Colon (tissue), 2 donors: ENCODE results near the gene NCAPG2.

Source experiments
- FAIRE-seq: peaks from 2 replicates; lab custom pipeline; 2012; peaks lifted over from hg19 to GRCh38; lab: Jason Lieb, UNC
- donor health status: control.
- donor health status: control.

NCAPG2 gene

DNA sequence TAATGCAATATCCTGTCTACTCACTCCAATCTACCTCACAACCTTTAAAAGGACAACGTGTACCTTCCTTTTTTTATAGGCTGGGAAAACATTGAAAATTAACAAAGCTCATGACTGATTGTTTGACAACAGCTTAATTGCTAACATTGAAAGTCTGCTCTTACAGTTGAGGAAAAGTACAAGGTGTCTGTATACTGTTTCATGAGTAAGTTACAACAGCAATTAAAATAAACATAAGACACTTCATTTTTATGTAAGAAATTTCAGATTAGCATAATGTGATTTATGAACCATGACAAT is 28.6 kb upstream of the NCAPG2 start:
- FAIRE-seq, result no peak

DNA sequence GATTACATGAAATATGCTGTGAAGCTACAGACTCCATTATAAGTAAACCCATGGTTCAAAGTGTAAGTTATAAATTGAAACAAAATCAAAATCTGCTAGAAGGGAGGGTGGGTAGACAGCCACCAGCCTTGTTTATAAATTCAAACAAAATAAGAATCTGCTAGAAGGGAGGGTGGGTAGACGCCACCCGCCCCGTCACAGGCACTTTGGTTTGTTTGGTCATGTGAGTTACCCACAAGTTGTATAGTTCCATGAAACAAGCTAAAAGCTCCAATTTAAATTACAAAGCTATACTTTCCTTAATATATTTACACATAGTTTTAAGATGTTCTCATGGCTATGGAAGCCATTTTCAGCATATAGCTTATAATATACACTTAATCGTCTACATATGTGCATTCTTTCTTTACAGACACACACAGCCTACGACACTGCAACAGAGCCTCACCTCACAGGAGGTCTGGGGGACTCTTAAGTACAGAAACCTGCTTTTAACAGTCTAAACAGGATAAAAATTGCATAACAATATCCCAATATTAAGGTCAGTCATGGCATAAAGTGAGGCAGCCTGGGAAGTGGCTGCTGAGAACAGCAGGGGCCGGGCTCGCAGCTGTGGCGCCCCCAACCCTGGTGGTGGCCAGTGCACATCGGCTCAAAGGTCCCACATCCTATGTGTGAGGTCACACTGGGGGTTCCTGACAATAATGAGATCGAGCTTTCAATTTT is 28.1 kb upstream of the NCAPG2 start:
- FAIRE-seq, result no peak

DNA sequence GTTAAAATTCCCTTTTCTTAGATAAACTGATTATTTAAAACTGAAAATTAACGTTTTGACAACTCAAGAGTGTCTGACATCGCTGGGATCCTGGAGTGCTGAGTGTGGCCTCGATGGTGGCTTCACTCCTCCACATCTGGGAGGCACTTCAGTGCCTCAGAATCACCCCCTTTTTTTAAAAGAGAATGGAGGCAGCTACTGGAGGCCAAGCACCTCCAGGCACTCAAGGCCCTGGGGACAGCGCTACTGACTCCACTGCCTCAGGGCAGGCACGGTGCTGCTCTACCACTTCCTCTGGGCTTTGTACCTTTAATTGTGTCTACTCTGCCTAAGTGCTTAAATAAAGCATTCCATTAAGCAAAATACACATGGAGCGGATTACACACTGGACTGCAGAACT is 27.2 kb upstream of the NCAPG2 start:
- FAIRE-seq, result no peak

DNA sequence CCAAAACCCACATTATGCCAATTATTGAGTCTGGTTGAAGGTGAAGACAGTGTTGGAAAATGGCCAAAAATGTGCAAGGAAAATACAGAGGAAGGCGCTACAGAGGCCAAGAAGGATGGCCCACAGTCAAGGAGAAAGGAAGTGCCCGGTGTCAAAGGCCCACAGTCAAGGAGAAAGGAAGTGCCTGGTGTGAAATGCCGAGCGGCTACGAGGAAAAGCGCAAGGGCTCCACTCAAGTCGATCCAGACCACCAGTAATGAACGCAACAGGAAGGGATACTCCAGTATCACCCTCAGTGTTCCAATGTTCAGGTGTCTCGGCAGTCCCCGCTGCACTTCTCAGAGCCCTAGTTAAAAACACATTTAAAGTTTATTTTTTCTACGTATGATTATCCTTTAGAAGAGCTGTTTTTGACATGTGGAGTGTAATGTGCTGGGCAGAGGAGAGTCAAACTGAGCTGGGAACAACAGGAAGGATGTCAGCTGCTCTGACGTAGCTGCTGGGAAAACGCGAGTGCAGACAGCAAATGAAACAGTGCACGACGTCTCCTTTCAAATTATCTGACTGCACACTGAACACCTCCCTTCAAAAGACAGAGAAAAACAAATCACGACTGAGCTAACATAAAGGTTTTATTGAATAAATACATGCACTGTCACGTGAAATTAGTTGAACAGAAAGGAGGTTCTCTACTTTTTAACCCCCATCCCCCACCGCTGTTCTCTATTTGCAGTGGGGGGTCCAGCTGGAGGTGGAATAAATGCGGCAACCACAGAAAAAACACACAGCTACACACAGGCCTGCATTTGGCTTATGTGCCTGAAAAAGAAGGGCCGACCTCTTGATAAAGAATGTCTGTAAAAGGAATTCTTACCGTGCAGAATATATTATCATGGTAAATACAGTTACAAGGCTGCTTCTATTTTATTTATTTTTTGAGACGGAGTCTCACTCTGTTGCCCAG is 26.1 kb upstream of the NCAPG2 start:
- FAIRE-seq, result no peak

DNA sequence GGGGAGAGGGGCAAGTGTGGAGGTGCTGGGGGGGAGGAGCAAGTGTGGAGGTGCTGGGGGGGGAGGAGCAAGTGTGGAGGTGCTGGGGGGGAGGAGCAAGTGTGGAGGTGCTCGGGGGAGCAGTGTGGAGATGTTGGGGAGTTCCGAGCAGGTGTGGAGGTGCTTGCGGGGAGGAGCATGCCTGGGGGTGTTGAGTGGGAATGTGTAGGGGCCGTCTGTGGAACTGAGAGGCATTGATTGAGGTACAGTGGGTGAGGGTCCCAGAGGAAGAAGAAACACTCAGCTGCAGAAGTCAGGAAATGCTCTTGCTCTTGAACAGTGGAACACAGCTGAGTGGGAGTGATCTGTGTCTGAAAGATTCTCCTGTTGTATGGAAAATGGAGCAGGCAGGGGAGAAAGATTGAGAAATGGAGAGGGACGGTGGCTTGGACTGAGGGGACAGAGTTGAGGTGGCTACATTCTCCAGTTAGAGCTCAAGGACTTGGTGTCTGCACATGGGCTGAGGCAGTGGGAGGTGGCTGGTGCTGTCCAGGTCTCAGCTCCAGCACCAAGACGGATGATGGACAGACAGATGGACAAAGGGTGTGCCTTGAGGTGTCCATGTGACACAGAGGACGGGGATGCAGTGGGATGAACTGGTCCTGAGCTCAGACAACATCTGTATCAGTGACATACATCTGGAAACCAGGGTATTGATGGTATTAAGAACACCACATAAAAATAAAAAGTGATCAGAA is 25.2 kb upstream of the NCAPG2 start:
- no peak for FAIRE-seq

DNA sequence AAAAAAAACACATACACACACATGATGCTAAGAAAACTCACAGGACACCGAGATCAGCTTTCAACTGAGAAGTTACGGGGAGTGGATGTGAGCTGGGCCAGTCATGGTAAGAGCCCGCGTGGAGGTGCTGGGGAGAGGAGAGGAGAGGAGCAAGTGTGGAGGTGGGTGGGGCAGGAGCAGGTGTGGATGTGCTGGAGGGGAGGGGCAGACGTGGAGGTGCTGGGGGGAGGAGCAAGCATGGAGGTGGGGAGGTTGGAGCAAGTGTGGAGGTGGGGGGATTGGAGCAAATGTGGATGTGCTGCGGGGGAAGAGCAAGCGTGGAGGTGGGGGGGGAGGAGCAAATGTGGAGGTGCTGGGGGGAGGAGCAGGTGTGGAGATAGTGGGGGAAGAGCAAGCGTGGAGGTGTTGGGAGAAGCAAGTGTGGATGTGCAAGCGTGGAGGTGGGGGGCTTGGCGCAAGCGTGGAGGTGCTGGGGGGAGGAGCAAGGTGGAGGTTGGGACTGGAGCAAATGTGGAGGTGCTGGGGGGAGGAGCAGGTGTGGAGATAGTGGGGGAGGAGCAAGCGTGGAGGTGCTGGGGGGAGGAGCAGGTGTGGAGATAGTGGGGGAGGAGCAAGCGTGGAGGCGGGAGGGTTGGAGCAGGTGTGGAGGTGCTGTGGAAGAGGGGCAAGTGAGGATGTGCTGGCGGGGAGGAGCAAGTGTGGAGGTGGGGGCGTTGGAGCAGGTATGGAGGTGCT is 24.5 kb upstream of the NCAPG2 start:
- FAIRE-seq, result no peak

DNA sequence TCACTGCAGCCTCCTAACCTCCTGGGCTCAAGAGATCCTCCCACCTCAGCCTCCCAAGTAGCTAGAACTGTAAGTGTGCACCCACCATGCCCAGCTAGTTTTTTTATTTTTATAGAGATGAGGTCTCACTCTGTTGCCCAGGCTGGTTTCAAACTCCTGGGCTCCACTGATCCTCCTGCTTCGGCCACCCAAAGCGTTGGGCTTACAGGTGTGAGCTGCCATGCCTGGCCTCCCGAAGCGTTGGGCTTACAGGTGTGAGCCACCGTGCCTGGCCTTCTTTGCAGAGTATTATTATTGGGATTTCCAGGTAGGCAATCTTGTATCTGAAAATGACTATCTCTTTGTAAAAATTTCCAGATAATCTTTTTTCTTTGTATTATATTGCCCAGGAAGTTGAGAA is 23.1 kb upstream of the NCAPG2 start:
- no peak for FAIRE-seq

DNA sequence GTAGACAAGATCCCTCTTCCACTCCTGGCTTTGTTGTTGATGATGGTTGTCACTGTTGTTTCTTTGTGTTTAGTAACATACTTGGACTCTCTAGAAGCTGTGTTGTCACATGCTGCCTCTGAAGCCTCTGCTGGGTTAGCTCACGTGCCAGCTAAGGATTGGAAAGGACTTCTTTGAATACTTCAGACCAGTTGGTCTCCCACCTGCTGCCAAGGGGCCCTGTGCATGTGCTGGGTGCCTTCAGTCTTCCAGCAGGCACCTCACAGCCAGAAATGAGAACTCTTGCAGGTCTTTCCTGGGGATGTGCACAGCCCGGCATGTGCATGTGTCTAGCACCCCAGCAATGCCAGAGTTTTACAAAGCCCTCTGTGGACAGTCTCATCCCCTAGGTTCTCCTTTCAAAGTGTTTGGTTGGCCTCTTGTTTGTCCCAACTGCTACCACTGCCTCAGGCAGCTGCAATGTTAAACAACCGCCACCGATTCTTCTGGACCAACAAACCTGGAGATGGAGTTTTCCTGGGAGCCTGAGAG is 21.7 kb upstream of the NCAPG2 start:
- no peak for FAIRE-seq

DNA sequence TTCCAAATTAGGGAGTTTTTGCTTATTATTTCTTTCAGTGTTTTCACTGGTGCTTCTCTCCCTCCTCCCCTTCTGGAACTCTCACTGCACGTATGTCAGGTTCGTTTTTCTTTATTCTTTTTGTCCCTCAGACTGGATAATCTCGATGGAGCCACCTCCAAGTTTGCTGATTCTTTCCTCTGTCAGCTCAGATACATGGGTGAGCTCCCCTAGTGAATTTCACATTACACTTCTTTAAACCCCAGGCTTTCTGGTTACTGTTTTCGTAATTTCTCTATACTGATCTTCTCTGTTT is 20.8 kb upstream of the NCAPG2 start:
- no peak for FAIRE-seq

DNA sequence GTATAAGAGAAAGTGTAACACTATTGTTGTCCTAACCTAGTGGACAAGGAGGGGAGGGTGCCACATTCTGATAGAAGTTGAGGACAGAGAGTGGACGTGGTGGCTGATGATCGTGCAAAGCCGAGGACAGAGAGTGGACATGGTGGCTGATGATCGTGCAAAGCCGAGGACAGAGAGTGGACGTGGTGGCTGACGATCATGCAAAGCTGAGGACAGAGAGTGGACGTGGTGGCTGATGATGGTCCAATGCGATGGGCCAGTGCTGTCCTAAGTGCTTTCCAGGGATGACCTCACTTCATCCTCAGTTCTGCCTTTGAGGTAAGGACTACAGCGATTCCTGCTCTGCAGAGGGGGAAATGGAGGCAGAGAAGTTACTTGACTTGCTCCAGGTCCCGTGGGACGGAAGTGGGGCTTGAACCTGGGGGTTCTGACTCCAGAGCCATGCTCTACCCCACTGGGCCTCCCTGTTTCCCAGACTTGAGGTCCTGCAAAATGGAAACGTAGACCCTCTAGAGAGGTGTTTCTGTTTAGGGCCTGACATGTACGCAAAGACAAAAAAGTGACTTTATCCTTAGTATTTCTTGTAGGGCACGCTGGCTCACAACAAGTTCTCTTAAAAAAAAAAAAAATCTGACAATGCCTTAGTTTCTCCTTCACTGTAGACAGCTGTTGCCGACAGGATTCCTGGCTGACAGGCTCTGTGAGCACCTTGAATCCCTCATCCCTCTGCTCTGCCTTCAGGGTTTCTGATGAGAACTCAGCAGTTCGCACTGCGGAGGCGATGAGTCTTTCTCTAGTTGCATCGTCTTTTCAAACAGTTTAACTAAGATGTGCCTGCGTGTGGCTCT is 20.3 kb upstream of the NCAPG2 start:
- FAIRE-seq, result no peak

DNA sequence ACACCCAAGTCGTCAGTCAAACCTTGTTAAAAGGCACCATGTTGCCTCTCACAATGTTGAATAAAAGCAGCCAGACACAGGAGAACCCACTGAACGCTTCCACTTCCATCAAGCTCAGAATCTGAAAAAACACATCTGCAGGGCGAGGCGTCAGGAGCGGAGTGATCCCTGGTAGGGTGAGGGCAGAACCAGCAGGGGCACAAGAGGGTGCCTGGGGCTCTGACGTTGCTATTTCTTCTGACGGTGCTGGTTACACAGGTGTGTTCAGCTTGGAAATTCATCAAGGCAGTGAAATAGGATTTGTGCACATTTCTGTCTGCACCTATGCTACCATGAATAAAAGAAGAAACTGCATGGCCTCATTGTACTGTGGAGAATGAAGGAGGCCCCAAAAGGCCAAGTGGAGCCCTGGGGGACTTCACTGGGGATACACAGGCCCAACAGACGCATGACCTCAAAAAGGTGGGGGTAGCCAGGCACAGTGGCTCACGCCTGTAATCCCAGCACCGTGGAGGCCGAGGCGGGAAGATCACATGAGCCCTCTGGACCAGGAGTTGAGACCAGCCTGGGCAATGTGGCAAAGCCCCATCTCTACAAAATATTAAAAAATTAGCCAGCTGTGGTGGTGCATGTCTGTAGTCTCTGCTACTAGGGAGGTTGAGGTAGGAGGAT is 19.2 kb upstream of the NCAPG2 start:
- FAIRE-seq, result no peak

DNA sequence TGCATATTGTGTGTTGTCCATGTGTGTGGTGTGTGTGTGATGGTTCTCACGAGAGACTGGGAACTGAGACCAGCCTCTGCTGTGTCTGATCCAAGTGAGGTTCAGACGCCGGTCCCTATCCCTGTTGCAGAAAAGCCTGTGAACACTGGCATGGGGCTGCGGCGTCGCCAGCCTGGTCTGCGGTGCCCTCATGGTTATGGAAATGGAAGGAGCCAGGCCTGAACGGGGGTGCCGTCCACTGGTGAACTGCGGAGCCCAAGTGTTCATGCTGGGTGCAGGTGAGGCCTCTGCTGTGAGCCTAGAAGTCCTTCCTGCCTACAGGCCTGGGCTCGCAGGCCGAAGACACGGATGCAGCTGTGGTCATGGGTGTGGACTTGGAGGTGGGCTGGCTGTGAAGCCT is 18.7 kb upstream of the NCAPG2 start:
- no peak for FAIRE-seq

DNA sequence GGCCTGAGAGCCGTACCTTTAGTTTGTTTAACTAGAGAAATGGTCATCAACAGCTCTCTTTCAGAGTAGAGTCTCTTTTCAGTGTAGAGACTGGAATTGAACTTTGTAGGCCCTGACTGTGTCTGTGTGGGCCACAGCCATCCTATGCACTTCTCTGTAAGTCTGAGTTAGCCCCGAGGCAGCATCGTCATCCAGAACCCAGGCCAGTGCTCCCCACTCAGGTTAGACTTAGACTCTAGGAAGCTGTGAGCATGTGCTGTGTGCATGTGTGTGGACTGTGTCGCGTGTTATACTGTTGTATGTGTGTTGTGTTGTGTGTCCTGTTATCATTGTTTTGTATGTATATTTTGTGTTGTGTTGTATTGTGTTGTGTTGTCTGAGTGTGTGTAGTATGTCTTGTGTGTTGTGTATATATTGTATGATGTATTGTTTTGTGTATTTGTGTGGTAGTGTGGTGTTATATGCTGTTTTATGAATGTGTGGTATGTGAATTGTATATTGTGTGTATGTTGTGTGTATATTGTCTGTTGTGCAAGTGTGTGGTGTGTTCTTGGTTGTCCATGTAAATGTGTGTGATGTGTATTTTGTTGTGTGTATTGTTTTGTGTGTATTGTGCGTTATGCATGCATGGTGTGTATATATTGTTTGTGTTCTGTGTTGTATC is 18.1 kb upstream of the NCAPG2 start:
- FAIRE-seq, result no peak

DNA sequence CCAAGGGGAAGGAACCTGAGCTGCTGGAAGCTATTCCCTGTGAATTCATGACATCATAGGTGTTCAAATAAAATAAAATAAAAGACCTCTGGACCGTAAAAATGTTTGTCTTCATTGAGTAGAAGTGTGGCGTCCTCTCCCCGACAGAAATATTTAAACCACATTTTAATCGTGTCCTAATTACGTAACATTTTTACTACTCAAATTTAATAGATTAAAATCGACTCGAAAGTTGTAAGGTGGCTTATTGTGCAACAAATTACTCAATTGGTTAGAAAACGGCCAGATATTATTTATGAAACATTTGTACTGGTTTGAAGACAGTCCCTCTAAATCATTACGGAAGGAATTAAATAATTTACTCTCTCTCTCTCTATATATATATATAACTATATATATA is 15.5 kb upstream of the NCAPG2 start:
- no peak for FAIRE-seq

DNA sequence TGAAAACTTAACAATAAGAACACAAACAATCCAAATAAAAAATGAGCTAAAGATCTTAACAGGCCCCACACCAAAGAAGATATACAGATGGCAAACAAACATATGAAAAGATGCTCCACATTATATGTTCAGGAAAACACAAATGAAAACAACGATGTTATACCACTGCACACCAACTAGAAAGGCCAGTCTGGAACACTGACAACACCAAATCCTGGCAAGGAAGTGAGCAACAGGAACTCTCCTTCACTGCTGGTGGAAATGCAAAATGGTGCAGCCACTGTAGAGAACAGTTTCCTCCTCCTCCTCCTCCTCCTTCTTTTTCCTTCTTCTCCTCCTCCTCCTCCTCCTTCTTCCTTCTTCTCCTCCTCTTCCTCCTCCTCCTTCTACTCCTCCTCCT is 12.2 kb upstream of the NCAPG2 start:
- no peak for FAIRE-seq

DNA sequence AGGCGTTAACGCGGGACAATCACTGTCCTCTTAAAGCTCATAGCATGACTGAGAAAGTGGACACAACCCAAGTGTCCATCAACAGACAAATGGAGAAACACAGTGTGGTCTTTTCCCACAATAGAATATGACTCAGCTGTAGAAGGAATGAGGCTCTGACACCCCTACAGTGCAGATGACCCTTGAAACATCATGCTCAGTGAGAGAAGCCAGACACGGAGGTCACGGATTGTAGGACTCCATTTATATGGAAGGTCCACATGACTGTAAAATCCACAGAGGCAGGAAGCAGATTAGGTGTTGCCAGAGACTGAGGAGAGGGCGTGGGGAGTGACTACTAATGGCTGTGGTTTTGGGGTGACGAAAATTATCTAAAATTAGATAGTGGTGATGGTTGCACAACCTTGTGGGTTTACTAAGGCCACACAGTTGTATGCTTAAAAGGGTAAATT is 6.1 kb upstream of the NCAPG2 start:
- no peak for FAIRE-seq

DNA sequence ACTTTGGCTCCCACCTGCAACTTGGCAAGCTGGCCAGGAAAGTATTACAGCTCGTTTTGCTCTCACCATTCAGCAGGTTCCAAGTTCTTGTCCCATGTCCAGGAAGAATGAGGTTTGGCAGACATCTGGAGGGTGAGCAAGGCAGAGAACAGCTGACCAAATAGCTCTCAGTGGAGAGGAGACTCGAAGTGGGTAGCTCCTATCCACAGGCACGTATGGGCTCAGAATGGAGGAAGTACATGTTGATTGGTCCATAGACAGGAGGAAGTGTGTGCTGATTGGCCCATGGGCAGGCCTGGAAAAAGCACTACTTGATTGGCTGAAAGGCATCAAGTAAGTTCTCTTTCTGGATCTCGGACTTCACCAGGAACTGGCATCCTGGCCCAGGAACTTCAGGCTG is 3.0 kb upstream of the NCAPG2 start:
- no peak for FAIRE-seq

DNA sequence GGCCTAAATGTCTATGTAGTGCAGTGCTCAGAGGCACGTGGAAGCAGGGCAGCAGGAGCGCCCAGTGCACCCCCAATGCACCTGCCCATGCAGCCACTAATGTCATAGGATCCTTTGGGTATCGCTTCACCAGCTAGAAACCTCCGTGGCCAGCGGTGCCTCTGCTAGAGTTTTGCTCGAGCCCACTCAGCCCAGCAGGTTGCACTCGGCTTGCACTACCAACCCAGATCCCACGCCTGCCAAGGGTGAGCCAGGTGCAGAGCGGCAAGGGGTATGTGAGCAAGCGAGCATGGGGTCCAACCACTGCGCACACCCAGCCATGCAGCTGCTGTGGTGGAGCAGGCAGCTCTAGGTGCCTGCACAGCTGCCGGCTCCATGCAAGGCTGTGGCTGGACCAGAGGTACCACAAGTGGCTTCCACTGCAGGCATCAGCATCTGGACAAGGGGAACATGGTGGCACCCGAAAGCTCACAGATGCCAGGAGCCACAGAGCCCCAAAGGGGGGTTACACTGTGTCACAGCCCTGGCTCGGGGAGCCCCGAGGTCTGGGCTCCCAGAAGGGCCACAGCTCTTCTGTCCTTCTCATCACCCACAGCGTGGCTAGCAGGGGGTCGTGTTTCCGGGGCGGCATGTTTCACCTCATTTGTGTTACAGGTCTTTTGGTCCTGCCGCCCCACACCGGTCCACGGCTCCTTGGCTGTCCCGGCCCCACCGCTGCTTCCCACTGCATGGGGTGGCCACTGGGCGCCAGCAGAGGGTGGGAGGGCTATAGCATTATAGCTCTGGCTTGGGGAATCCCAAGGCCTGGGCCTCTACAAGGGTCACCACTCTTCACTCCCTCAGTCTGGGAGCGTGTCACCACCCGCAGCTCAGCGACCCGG is 2.3 kb upstream of the NCAPG2 start:
- no peak for FAIRE-seq

DNA sequence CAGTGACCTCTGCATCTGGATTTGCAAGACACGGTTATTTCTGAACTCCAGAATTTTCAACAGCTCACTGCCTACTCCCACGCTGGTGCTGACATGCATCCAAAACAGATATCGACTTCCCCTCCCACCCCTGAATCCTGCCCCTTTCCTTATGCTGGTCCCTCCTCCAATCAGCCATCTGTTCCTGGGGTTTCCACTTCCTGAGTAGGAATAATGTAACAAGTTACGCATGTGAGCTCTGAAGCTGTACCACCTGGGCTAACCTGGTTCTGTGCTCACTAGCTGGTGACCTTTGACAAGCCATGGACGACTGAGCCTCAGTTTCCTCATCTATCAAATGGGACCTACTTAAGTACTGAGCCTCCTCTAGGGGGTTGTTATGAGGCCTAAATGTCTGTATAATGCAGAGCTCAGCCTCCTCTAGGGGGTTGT is 1.7 kb upstream of the NCAPG2 start:
- no peak for FAIRE-seq
